ENCODE measurements around the gene CDADC1.

DNA sequence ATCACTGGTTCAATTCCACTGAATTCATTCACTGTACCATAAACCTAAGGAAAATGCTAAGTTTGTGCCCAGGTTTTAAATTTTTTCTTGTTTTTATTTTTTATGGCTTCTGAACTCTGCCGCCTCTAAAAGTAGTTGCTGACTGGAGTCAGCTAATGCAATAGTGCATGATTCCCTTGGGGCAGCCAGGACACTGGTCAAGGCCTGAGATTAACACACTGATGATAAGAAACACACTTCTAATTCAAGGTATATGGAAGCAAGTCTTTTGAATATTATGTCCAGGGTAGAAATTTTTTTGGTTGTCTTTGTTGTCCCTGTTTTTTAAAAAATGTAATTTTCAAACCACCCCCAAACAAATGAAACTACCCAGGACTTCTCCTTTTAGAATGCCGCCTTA, 72.2 kb downstream of the CDADC1 start:
- TF ChIP-seq POLR2AphosphoS5 (IDR thresholded peaks at IDR 0.05; ENCODE audit: low read depth) (no peak), EZH2phosphoT487 (IDR thresholded peaks at IDR 0.05; ENCODE audit: unreplicated experiment) (no peak), EZH2 (IDR thresholded peaks at IDR 0.05; ENCODE audit: low read depth, unreplicated experiment) (no peak)
- TF ChIP-seq, protein P1, sequence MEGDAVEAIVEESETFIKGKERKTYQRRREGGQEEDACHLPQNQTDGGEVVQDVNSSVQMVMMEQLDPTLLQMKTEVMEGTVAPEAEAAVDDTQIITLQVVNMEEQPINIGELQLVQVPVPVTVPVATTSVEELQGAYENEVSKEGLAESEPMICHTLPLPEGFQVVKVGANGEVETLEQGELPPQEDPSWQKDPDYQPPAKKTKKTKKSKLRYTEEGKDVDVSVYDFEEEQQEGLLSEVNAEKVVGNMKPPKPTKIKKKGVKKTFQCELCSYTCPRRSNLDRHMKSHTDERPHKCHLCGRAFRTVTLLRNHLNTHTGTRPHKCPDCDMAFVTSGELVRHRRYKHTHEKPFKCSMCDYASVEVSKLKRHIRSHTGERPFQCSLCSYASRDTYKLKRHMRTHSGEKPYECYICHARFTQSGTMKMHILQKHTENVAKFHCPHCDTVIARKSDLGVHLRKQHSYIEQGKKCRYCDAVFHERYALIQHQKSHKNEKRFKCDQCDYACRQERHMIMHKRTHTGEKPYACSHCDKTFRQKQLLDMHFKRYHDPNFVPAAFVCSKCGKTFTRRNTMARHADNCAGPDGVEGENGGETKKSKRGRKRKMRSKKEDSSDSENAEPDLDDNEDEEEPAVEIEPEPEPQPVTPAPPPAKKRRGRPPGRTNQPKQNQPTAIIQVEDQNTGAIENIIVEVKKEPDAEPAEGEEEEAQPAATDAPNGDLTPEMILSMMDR (conservative IDR thresholded peaks at IDR 0.05; ENCODE audit: low read depth in 2 of 2): no peak
